Hepatocyte (in vitro differentiated cells): Measurements from ENCODE around the gene SMAD1. TPM values are rescaled to one million over a fixed set of nuclear protein-coding genes. Genes with fewer than 3 reads are reported as not detected.

ENCODE experiments used
- DNase-seq: peaks from one replicate; pipeline ENCODE4 v3.0.0-alpha.2; 2016; ENCODE audit warnings: low spot score
- H2AFZ ChIP-seq: fragments of 200-600 bp; sonication (generic); 2 replicates; pipeline ENCODE4 v1.6.0; 2016; ENCODE audit warnings: antibody characterized with exemption, mild to moderate bottlenecking
- H3K27ac ChIP-seq: fragments of 200-600 bp; sonication (generic); 2 replicates; pipeline ENCODE4 v1.5.1; 2016; ENCODE audit warnings: mild to moderate bottlenecking
- H3K27me3 ChIP-seq: fragments of 200-600 bp; sonication (generic); 2 replicates; pipeline ENCODE4 v1.6.1; 2016
- H3K36me3 ChIP-seq: fragments of 200-600 bp; sonication (generic); replicated peaks from 2 replicates; pipeline ENCODE4 v1.5.1; 2016; ENCODE audit warnings: low read depth; ENCODE audit not compliant: insufficient read depth
- H3K4me1 ChIP-seq: fragments of 200-600 bp; sonication (generic); 2 replicates; pipeline ENCODE4 v1.5.1; 2016; ENCODE audit warnings: mild to moderate bottlenecking, moderate library complexity; ENCODE audit not compliant: insufficient read depth
- H3K4me2 ChIP-seq: fragments of 200-600 bp; sonication (generic); 2 replicates; pipeline ENCODE4 v1.6.0; 2016
- H3K4me3 ChIP-seq: fragments of 200-600 bp; sonication (generic); 2 replicates; pipeline ENCODE4 v1.5.1; 2016; ENCODE audit warnings: mild to moderate bottlenecking
- H3K79me2 ChIP-seq: fragments of 200-600 bp; sonication (generic); 2 replicates; pipeline ENCODE4 v1.6.0; 2017; ENCODE audit warnings: mild to moderate bottlenecking
- H3K9me2 ChIP-seq: fragments of 200-600 bp; sonication (generic); replicated peaks from 2 replicates; pipeline ENCODE4 v1.6.0; 2017; ENCODE audit warnings: mild to moderate bottlenecking; ENCODE audit not compliant: insufficient read depth
- H3K9me3 ChIP-seq: fragments of 200-600 bp; sonication (generic); 2 replicates; pipeline ENCODE4 v1.5.1; 2016; ENCODE audit warnings: low read depth, mild to moderate bottlenecking
- H4K20me1 ChIP-seq: fragments of 200-600 bp; sonication (generic); 2 replicates; pipeline ENCODE4 v1.6.0; 2016; ENCODE audit warnings: mild to moderate bottlenecking; ENCODE audit not compliant: insufficient read depth, poor library complexity, severe bottlenecking
- EZH2 ChIP-seq: fragments of 200-600 bp; sonication (generic); IDR thresholded peaks from 2 replicates; pipeline ENCODE4 v1.6.1; 2016; ENCODE audit warnings: antibody characterized with exemption, mild to moderate bottlenecking, borderline replicate concordance
- EZH2phosphoT487 ChIP-seq: fragments of 200-600 bp; sonication (generic); IDR thresholded peaks from one replicate; pipeline ENCODE4 v1.6.1; 2018; ENCODE audit warnings: antibody characterized with exemption, mild to moderate bottlenecking, low read depth, moderate library complexity; ENCODE audit not compliant: unreplicated experiment, severe bottlenecking
- WGBS: methylation state at CpG from one replicate; pipeline ENCODE4 v1.1.6; 2016; ENCODE audit warnings: low lambda C conversion rate; ENCODE audit errors: missing lambda C conversion rate; 5-methylcytosine and 5-hydroxymethylcytosine counted together
- polyA plus RNA-seq: library from polyadenylated mRNA; unstranded; fragments of >200 nt; fragmentation: Nextera tagmentation; extraction: Ambion mirVana; gene quantifications from 2 replicates; pipeline ENCODE4 v1.2.1, GENCODE V29; 2016
- total RNA-seq: library from RNA; depleted of rRNA; stranded (reverse); fragments of >200 nt; gene quantifications from 2 replicates; pipeline ENCODE4 v1.2.3, GENCODE V29; 2014
- TF ChIP-seq, protein P1 (sequence below): fragments of 200-600 bp; sonication (generic); IDR thresholded peaks from 2 replicates; pipeline ENCODE4 v1.5.1; 2016; ENCODE audit warnings: antibody characterized with exemption, mild to moderate bottlenecking; ENCODE audit not compliant: poor library complexity

Gene SMAD1
- total and polyA plus RNA-seq, 2 experiments from 2014 or later, result 18.1 to 24.1 TPM

DNA sequence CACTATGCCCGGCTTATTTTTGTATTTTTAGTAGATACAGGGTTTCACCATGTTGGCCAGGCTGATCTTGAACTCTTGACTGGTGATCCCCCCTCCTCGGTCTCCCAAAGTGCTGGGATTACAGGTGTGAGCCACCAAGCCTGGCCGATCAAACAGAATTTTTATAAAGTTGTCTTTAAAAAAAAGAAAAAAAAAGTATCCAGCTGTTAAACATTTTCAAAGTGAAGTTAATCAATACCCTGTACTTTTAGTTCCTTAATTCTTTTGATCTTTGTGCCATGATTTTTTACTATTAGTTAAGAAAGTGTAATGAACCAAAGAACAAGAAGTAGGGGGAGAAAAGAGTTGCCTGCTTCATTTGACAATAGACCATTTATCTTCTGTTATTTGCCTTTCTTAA lies 24.3 kb downstream of the SMAD1 start:
- peaks cover 96% of the 10 kb centered on the region for H3K79me2 ChIP-seq
- no peaks in the 10 kb centered on the region for H3K36me3 ChIP-seq
- no peaks in the 10 kb centered on the region for H3K9me2 ChIP-seq
- no peak overlapping the region for H2AFZ ChIP-seq
- no peak overlapping the region for H3K27ac ChIP-seq
- H3K9me3 ChIP-seq, result no peaks in the 10 kb centered on the region
- DNase-seq, result no peak
- 84% methylated on average over 3 of the region's 3 CpGs for WGBS
- no peaks in the 10 kb centered on the region for H3K27me3 ChIP-seq
- H3K4me1 ChIP-seq, result no peaks in the 10 kb centered on the region
- H3K4me2 ChIP-seq, result no peak overlapping the region
- no peak overlapping the region for H3K4me3 ChIP-seq
- TF ChIP-seq EZH2, result no peak
- TF ChIP-seq, protein P1, sequence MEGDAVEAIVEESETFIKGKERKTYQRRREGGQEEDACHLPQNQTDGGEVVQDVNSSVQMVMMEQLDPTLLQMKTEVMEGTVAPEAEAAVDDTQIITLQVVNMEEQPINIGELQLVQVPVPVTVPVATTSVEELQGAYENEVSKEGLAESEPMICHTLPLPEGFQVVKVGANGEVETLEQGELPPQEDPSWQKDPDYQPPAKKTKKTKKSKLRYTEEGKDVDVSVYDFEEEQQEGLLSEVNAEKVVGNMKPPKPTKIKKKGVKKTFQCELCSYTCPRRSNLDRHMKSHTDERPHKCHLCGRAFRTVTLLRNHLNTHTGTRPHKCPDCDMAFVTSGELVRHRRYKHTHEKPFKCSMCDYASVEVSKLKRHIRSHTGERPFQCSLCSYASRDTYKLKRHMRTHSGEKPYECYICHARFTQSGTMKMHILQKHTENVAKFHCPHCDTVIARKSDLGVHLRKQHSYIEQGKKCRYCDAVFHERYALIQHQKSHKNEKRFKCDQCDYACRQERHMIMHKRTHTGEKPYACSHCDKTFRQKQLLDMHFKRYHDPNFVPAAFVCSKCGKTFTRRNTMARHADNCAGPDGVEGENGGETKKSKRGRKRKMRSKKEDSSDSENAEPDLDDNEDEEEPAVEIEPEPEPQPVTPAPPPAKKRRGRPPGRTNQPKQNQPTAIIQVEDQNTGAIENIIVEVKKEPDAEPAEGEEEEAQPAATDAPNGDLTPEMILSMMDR, result no peak
- no peak for TF ChIP-seq EZH2phosphoT487
- peaks cover 4% of the 10 kb centered on the region for H4K20me1 ChIP-seq

DNA sequence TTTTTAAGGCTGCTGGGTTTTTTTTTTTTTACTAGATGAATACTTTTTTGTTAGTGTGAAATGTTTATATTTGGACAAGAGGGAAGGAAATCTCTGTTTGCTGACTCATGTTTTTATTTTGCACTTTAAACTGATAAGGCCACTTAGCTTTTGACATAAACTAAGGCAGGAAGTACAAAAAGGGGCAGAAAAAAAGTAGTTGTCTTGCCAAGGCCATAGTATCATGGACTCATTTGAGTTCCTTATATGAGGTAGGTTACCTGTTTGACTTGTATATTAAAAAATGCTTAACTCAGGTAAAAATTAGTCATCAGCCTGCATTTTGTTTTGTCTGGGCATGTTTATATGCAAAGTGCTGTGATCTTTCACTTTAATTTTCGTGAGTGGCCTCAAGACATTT lies 26.0 kb downstream of the SMAD1 start:
- Histone ChIP-seq H3K4me2 (no peak overlapping the region), H3K36me3 (no peaks in the 10 kb centered on the region), H3K9me3 (peaks cover 15% of the 10 kb centered on the region), H3K4me3 (no peak overlapping the region), H2AFZ (no peak overlapping the region), H3K79me2 (peaks cover 97% of the 10 kb centered on the region), H4K20me1 (peaks cover 3% of the 10 kb centered on the region), H3K4me1 (no peaks in the 10 kb centered on the region), H3K27ac (no peak overlapping the region), H3K9me2 (no peaks in the 10 kb centered on the region), H3K27me3 (no peaks in the 10 kb centered on the region)
- no peak for TF ChIP-seq EZH2
- TF ChIP-seq, protein P1, result no peak
- no peak for TF ChIP-seq EZH2phosphoT487
- 76% methylated on average over 1 of the region's 1 CpG for WGBS
- DNase-seq, result no peak

GRCh38 chr4:145511913-145512522 lies 30.4 kb downstream of the SMAD1 start:
- H3K4me1 ChIP-seq, result no peaks in the 10 kb centered on the region
- H3K9me3 ChIP-seq, result peaks cover 18% of the 10 kb centered on the region
- H3K4me2 ChIP-seq, result no peak overlapping the region
- H3K9me2 ChIP-seq, result no peaks in the 10 kb centered on the region
- TF ChIP-seq EZH2, result no peak
- no peak overlapping the region for H3K27ac ChIP-seq
- no peaks in the 10 kb centered on the region for H4K20me1 ChIP-seq
- H3K36me3 ChIP-seq, result no peaks in the 10 kb centered on the region
- no peaks in the 10 kb centered on the region for H3K27me3 ChIP-seq
- no peak for DNase-seq
- 89% methylated on average over 2 of the region's 2 CpGs for WGBS
- peaks cover 77% of the 10 kb centered on the region for H3K79me2 ChIP-seq
- no peak overlapping the region for H3K4me3 ChIP-seq
- H2AFZ ChIP-seq, result no peak overlapping the region

- H3K36me3 ChIP-seq, result no peaks in the 10 kb centered on the region
- TF ChIP-seq EZH2, result no peak
- TF ChIP-seq, protein P1, result no peak
- no peak for TF ChIP-seq EZH2phosphoT487
- no peak overlapping the region for H2AFZ ChIP-seq
- peaks cover 79% of the 10 kb centered on the region for H3K79me2 ChIP-seq
- WGBS, result 87% methylated on average over 4 of the region's 4 CpGs
- no peak for DNase-seq
- no peaks in the 10 kb centered on the region for H4K20me1 ChIP-seq
- no peak overlapping the region for H3K4me2 ChIP-seq
- H3K4me1 ChIP-seq, result no peaks in the 10 kb centered on the region
- no peak overlapping the region for H3K4me3 ChIP-seq
- no peaks in the 10 kb centered on the region for H3K9me2 ChIP-seq
- no peaks in the 10 kb centered on the region for H3K27me3 ChIP-seq
- peaks cover 18% of the 10 kb centered on the region for H3K9me3 ChIP-seq
- no peak overlapping the region for H3K27ac ChIP-seq
Observed at GRCh38 chr4:145513020-145513621, 31.5 kb downstream of the SMAD1 start.
